Measurements from ENCODE around the gene SH3GLB1. TPM values are rescaled to one million over a fixed set of nuclear protein-coding genes. Genes with fewer than 3 reads are reported as not detected.

Gene SH3GLB1
- total and polyA plus RNA-seq, 2 of the 8 experiments (the other 6 are each of a cell fraction or from before 2014, with no cell fraction given), result 7.7 to 43.1 TPM

- no peaks in the 10 kb centered on the region for H3K9me3 ChIP-seq (ENCODE audit: insufficient read depth in 2 of 2, low read depth in 1 of 2, low read length in 1 of 2)
- no peak overlapping the region for H3K9ac ChIP-seq (replicated peaks in 1 of 4; ENCODE audit: extremely low read depth in 1 of 4, low read depth in 3 of 4, low read length in 3 of 4)
- H2BK5ac ChIP-seq (ENCODE audit: low read depth, low read length), result no peak overlapping the region
- FAIRE-seq, result no peak
- H3K27ac ChIP-seq (ENCODE audit: low read depth, low read length), result no peak overlapping the region
- no peaks in the 10 kb centered on the region for H3K79me1 ChIP-seq (ENCODE audit: low read depth, low read length)
- no peak overlapping the region for H2AFZ ChIP-seq (ENCODE audit: low read length)
- H4K5ac ChIP-seq (ENCODE audit: insufficient read length, low read depth, low read length), result no peak overlapping the region
- H3K4ac ChIP-seq (replicated peaks; ENCODE audit: insufficient read length, low read depth, low read length), result no peak overlapping the region
- ChIA-PET POLR2A (ENCODE audit: partially characterized antibody) (no interaction called here), CTCF (ENCODE audit: partially characterized antibody) (interaction anchor here (1.3 kb wide), 1 partner anchor 55 kb away, joined by 4 read pairs; no protein-coding TSS in a partner anchor)
- H3K4me2 ChIP-seq (ENCODE audit: insufficient read depth in 1 of 2, low read depth in 2 of 2, low read length in 2 of 2), result no peak overlapping the region
- H2BK20ac ChIP-seq (ENCODE audit: low read length), result no peak overlapping the region
- no peaks in the 10 kb centered on the region for H3K79me2 ChIP-seq (ENCODE audit: control insufficient read depth in 1 of 2, insufficient read depth in 2 of 2, low read length in 2 of 2)
- H3K23me2 ChIP-seq (ENCODE audit: low read depth, low read length), result no peaks in the 10 kb centered on the region
- WGBS, 2 experiments (ENCODE audit: extremely low coverage in 1 of 2, insufficient coverage in 1 of 2, insufficient read length in 1 of 2, insufficient replicate concordance in 2 of 2, low coverage in 1 of 2, low lambda C conversion rate in 2 of 2, missing lambda C conversion rate in 1 of 2), result 88% methylated on average over 2 of the region's 2 CpGs; no CpG with 5 or more reads in 1 of the 2 experiments
- H2AK5ac ChIP-seq (ENCODE audit: low read depth, low read length), result no peak overlapping the region
- no peak overlapping the region for H4K8ac ChIP-seq (ENCODE audit: extremely low read depth, insufficient read depth, low read length)
- no peak overlapping the region for H4K91ac ChIP-seq (replicated peaks; ENCODE audit: insufficient read length, low read length)
- no peak overlapping the region for H2BK15ac ChIP-seq (ENCODE audit: low read length)
- no peaks in the 10 kb centered on the region for H4K20me1 ChIP-seq (replicated peaks in 1 of 2; ENCODE audit: control insufficient read depth in 1 of 2, insufficient read depth in 2 of 2, low read length in 2 of 2)
- H2BK12ac ChIP-seq (ENCODE audit: low read depth, low read length), result no peak overlapping the region
- H3K18ac ChIP-seq (ENCODE audit: extremely low read depth, low read length), result no peak overlapping the region
- H3K36me3 ChIP-seq (ENCODE audit: control insufficient read depth in 2 of 4, insufficient read depth in 4 of 4, low read length in 3 of 4), result no peaks in the 10 kb centered on the region
- no peak overlapping the region for H3K56ac ChIP-seq (replicated peaks; ENCODE audit: insufficient read length, low read depth, low read length)
- no peak for TF ChIP-seq E2F6 (IDR thresholded peaks at IDR 0.05)
- no peak for TF ChIP-seq CHD1 (IDR thresholded peaks at IDR 0.05; ENCODE audit: low read depth, low read length)
- TF ChIP-seq RBBP5 (IDR thresholded peaks at IDR 0.05; ENCODE audit: borderline replicate concordance, low read depth, low read length), result no peak
- no peak overlapping the region for H2BK120ac ChIP-seq (replicated peaks; ENCODE audit: low read depth, low read length)
- no peak for DNase-seq (ENCODE audit: low read depth in 1 of 2, low spot score in 2 of 2)
- no peak overlapping the region for H3K23ac ChIP-seq (ENCODE audit: insufficient read length)
- no peaks in the 10 kb centered on the region for H3K27me3 ChIP-seq (replicated peaks in 1 of 4; ENCODE audit: control insufficient read depth in 3 of 4, extremely low read depth in 1 of 4, insufficient read depth in 3 of 4, low read length in 3 of 4)
- peaks cover 0 to 5% (median 1%) of the 10 kb centered on the region in 4 experiments; a peak in 3 of 7 replicates for H3K4me1 ChIP-seq (replicated peaks in 1 of 4; ENCODE audit: control insufficient read depth in 3 of 4, insufficient read depth in 4 of 4, low read length in 3 of 4)
- H3K4me3 ChIP-seq (ENCODE audit: extremely low read depth in 1 of 4, insufficient read depth in 2 of 4, low read depth in 3 of 4, low read length in 4 of 4), result no peak overlapping the region
- no peak overlapping the region for H3K14ac ChIP-seq (ENCODE audit: insufficient read length)
Measured at GRCh38 chr1:86778569-86779239, 74.3 kb downstream of the SH3GLB1 start.
